HG02981 (cell line): ENCODE data around the gene ZBTB17.
"Not testable (repeated sequence)": the region's sequence is repeated elsewhere in the genome, so short reads cannot be mapped to it uniquely, and the experiment has no call there.

Source experiments
- ATAC-seq: cut with Tn5 transposase; IDR thresholded peaks from one replicate; pipeline ENCODE4 v1.9.1; 2021; ENCODE audit warnings: mild to moderate bottlenecking, moderate library complexity; ENCODE audit not compliant: unreplicated experiment

The ZBTB17 gene

DNA sequence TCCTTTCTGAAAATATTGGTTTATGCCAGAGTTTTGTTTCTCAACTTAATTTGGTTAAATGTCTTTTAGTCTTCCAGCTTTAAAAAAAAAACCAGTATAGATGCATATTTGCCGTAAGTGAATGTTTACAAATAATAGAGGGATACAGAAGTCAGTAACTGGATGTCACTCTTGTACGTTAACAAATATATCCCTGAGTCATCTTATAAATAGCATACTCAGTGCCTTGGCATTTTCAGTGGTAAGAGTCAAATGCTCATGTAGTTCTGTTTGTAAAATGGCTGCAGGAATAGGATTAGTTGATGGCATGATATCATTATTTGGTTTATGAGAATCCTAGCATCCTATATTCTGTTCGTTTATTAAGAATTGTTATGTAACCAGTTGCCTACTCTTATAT lies 73.0 kb downstream of the ZBTB17 start:
- no peak for ATAC-seq

DNA sequence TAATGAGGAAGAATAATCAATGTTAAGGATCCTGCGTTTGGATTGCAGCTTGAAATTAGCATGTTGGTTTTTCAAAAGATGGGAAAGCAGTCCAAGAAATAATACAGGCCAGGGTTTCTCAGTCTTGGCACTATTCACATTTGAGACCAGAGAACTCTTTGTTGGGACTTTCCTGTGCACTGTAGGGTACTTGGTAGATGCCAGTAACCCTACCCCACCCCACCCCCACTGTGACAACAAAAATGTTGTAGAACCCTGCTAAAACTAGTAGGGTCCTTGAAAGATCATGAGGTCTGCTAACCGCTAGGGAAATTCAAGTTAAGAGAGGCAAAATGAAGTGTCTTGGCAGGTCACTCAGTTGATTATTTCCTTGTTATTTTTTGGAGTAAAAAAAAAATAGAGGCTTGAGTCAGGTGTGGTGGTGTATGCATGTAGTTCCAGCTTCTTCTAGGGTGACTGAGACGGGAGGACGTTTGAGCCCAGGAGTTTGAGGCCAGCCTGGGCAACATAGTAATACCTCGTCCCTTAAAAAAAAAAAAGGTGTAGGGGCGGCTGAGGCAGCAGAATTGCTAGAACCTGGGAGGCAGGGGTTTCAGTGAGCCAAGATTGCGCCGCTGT lies 75.1 kb downstream of the ZBTB17 start:
- ATAC-seq, result no peak

DNA sequence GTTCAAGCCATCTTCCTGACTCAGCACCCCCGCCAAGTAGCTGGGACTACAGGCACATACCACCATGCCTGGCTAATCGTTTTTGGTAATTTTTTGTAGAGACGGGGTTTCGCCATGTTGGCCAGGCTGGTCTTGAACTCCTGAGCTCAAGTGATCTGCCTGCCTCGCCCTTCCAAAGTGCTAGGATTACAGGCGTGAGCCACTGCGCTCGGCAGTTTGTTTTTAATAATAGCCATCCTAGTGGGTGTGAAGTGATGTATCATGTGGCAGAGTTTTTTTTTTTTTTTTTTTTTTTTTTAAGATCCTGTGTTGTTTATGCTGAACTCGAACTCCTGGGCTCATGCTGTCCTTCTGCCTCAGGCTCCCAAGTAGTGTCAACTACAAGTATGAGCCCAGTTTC lies 76.6 kb downstream of the ZBTB17 start:
- no peak for ATAC-seq

DNA sequence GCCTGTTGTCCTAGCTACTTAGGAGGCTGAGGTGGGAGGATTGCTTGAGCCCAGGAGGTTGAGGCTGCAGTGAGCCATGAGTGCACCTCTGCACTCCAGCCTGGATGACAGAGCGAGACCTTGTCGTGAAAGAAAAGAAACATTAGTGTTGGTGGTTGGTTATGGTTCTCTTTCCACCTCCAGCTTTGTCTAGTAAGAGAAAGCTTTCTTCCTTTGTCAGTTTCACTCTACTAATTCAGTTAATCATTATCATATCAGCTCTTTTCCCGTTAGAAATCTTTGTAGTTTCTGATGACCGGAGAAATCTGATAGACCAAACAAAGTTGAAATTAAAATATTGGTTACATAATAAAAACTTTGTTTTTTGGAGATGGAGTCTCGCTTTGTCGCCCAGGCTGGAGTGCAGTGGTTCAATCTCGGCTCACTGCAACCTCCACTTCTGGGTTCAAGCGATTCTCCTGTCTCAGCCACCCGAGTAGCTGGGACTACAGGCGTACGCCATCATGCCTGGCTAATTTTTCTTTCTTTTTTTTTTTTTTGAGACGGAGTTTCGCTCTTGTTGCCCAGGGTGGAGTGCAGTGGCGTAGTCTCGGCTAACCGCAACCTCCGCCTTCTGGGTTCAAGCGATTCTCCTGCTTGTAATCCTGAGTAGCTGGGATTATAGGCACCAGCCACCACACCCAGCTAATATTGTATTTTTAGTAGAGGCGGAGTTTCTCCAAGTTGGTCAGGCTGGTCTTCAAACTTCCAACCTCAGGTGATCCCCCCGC lies 78.9 kb downstream of the ZBTB17 start:
- ATAC-seq, result not testable (repeated sequence)

DNA sequence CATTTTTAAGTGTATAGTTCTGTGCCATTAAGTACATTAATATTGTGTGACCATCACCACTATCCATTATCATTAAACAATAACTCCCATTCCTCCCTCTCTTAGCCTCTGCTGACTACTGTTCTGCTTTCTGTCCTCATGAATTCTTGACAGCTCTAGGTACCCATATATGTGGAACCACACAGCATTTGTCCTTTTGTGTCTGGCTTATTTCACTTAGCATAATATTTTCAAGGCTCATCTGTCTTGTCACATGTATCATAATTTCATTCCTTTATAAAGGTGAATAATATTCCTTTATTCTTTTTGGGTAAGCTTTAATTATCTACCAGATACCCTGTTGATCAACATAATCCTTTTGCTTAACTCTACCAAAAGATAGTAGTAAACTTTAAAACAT lies 80.7 kb downstream of the ZBTB17 start:
- no peak for ATAC-seq

DNA sequence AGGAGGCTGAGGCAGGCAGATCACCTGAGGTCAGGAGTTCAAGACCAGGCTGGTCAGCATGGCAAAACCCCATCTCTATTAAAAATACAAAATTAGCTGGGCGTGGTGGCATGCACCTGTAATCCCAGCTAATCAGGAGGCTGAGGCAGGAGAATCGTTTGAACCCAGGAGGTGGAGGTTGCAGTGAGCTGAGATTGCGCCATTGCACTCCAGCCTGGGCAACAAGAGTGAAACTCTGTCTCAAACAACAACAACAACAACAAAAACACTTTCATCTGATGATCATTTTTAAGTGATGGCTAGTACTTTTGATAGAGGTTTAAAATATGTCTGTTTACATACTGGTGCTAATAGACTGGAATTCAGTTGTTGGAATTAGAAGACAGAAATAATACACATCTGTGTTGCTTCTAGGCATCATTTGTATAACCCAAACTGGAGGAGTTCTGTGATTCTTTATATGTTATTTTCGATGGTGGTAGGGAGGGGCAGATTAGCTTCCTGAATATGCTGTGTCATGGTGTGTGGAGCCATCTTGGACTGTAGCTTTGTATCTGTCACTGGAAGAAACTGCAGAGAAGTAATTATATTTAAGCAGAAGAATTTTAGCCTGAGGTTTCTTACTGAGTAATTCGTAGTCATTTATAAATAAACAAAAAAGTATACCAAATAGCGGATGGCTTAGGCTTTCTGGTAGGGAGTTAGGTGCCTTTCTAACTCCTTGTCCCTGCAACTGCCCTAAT lies 82.9 kb downstream of the ZBTB17 start:
- ATAC-seq, result not testable (repeated sequence)
